ENCODE results near the gene SNAP47.

The SNAP47 gene

DNA sequence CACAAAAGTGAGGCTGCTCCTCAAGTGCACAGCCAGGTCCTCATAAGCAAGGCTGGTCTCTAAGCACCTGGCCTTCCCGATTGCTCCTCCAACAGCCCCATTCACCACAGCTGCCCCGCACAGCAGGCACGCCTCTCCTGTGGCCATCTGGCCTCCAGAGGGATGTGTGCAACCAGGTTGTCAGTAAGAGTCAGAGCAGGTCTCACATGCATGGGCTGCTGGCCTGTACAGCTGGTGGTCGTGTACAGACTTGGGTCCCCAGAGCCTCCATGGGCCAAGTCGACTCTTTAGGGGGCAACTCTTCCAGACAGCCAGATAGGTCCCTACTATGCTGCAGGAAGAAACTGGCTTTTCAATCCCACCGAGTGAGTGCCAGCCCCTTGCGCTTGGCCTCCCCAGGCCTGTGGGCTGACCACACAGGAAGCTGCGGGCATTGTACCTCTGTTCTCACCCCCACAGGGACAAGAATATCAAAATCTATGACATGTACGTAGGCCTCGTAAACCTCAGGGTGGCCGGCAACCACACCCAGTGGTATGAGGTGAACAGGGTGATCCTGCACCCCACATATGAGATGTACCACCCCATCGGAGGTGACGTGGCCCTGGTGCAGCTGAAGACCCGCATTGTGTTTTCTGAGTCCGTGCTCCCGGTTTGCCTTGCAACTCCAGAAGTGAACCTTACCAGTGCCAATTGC, 81.7 kb downstream of the SNAP47 start:
- H3K4me1 Mint-ChIP-seq = no peaks in the 10 kb centered on the region
- TF ChIP-seq, protein P1, sequence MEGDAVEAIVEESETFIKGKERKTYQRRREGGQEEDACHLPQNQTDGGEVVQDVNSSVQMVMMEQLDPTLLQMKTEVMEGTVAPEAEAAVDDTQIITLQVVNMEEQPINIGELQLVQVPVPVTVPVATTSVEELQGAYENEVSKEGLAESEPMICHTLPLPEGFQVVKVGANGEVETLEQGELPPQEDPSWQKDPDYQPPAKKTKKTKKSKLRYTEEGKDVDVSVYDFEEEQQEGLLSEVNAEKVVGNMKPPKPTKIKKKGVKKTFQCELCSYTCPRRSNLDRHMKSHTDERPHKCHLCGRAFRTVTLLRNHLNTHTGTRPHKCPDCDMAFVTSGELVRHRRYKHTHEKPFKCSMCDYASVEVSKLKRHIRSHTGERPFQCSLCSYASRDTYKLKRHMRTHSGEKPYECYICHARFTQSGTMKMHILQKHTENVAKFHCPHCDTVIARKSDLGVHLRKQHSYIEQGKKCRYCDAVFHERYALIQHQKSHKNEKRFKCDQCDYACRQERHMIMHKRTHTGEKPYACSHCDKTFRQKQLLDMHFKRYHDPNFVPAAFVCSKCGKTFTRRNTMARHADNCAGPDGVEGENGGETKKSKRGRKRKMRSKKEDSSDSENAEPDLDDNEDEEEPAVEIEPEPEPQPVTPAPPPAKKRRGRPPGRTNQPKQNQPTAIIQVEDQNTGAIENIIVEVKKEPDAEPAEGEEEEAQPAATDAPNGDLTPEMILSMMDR (IDR thresholded peaks at IDR 0.05; ENCODE audit: unreplicated experiment in 3 of 3) = no peak
- peaks cover 4% of the 10 kb centered on the region for H3K36me3 Mint-ChIP-seq (ENCODE audit: low read depth)

DNA sequence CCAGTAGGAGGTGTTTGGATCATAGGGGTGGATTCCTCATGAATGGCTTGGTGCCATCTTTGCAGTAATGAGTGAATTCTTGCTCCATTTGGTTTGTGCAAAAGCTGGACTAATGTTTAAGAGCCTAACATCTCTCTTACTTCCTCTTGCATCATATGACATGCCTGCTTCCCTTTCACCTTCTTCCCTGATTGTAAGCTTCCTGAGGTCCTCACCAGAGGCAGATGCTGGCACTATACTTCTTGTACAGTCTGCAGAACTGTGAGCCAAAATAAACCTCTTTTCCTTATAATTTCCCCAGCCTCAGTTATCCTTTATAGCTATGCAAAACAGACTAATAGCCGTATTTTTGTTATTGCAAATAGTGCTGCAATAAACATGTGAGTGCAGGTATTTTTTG, 88.3 kb downstream of the SNAP47 start:
- H3K27me3 Mint-ChIP-seq (ENCODE audit: low read depth) = peaks cover 3% of the 10 kb centered on the region
- H3K4me1 Mint-ChIP-seq = no peaks in the 10 kb centered on the region
- no peak overlapping the region for H3K27ac Mint-ChIP-seq
- peaks cover 23% of the 10 kb centered on the region for H3K9me3 Mint-ChIP-seq
- H3K4me3 Mint-ChIP-seq = no peak overlapping the region
- H3K36me3 Mint-ChIP-seq (ENCODE audit: low read depth) = no peaks in the 10 kb centered on the region
- TF ChIP-seq, protein P1 (IDR thresholded peaks at IDR 0.05; ENCODE audit: unreplicated experiment in 3 of 3) = no peak

More for the DNA sequence above, 81.7 kb downstream of the SNAP47 start:
- Mint-ChIP-seq H3K9me3 (peaks cover 32% of the 10 kb centered on the region), H3K4me3 (no peak overlapping the region), H3K27ac (no peak overlapping the region), H3K27me3 (ENCODE audit: low read depth) (peaks cover 7% of the 10 kb centered on the region)

DNA sequence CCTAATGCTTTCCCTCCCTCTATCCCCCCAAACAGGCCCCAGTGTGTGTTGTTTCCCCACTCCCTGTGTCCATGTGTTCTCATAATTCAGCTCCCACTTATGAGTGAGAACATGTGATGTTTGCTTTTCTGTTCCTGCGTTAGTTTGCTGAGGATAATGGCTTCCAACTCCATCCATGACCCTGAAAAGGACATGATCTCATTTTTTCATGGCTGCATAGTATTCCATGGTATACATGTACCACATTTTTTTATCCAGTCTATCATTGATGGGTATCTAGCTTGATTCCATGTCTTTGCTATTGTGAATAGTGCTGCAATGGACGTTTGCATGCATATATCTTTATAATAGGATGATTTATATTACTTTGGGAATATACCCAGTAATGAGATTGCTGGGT, 89.0 kb downstream of the SNAP47 start:
- Mint-ChIP-seq H3K4me3 (no peak overlapping the region), H3K9me3 (peaks cover 28% of the 10 kb centered on the region), H3K36me3 (ENCODE audit: low read depth) (no peaks in the 10 kb centered on the region), H3K27me3 (ENCODE audit: low read depth) (peaks cover 3% of the 10 kb centered on the region), H3K27ac (no peak overlapping the region), H3K4me1 (no peaks in the 10 kb centered on the region)
- TF ChIP-seq, protein P1 (IDR thresholded peaks at IDR 0.05; ENCODE audit: unreplicated experiment in 3 of 3) = no peak

DNA sequence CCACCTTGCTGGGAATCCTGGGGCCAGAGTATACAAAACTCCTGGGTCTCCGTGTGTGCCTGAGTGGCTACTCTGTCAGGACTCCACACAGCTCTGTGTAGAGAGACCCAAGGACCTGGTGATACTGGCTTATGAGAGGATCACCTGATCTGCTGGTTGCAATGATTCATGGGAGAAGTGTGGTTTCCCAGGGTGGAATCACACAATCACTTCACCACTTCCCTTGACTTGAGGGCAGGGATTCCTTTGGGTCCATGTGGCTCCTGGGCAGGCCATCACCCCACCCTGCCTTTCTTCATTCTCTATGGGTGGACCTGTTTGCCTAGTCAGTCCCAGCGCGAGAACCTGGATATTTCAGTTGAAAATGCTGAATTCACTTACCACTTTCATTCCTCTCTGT, 93.6 kb downstream of the SNAP47 start:
- Mint-ChIP-seq H3K4me3 (no peak overlapping the region), H3K4me1 (no peaks in the 10 kb centered on the region), H3K27me3 (ENCODE audit: low read depth) (peaks cover 5% of the 10 kb centered on the region), H3K27ac (no peak overlapping the region), H3K36me3 (ENCODE audit: low read depth) (no peaks in the 10 kb centered on the region), H3K9me3 (peaks cover 29% of the 10 kb centered on the region)
- TF ChIP-seq, protein P1 (IDR thresholded peaks at IDR 0.05; ENCODE audit: unreplicated experiment in 3 of 3) = no peak

Measured in nephron (organoid).